Esophagus squamous epithelium (tissue), 4 donors: ENCODE measurements around the gene ADAP1.

Source experiments
- POLR2A ChIP-seq, 4 donors: fragments of 450-650 bp; IDR thresholded peaks; one replicate each; pipeline ENCODE4 v1.6.1; 2017; ENCODE audit warnings: antibody characterized with exemption in 4 of 4, mild to moderate bottlenecking in 4 of 4, moderate library complexity in 3 of 4
- TF ChIP-seq, protein P1 (sequence below), 6 experiments: fragments of 450-650 bp in 4 of 6; fragments of 200-600 bp in 2 of 6; sonication (generic) in 2 of 6; IDR thresholded peaks; one replicate each; pipeline ENCODE4 v1.5.1; 2016 to 2019; ENCODE audit warnings: antibody characterized with exemption in 6 of 6, mild to moderate bottlenecking in 4 of 6, moderate library complexity in 4 of 6

DNA sequence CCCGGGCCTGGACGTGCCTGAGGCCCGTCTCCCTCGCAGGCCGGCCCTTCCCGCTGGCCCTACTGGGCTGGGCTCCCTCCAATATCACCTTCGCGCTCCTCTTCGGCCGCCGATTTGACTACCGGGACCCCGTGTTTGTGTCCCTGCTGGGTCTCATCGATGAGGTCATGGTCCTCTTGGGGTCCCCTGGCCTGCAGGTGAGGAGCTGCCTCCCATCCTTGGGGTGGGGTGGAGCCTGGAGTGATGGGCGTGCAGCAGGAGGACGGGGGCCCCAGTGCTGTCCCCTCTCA lies 30.6 kb upstream of the ADAP1 start:
- TF ChIP-seq, protein P1, sequence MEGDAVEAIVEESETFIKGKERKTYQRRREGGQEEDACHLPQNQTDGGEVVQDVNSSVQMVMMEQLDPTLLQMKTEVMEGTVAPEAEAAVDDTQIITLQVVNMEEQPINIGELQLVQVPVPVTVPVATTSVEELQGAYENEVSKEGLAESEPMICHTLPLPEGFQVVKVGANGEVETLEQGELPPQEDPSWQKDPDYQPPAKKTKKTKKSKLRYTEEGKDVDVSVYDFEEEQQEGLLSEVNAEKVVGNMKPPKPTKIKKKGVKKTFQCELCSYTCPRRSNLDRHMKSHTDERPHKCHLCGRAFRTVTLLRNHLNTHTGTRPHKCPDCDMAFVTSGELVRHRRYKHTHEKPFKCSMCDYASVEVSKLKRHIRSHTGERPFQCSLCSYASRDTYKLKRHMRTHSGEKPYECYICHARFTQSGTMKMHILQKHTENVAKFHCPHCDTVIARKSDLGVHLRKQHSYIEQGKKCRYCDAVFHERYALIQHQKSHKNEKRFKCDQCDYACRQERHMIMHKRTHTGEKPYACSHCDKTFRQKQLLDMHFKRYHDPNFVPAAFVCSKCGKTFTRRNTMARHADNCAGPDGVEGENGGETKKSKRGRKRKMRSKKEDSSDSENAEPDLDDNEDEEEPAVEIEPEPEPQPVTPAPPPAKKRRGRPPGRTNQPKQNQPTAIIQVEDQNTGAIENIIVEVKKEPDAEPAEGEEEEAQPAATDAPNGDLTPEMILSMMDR (IDR thresholded peaks at IDR 0.05), result no peak
- TF ChIP-seq POLR2A (IDR thresholded peaks at IDR 0.05), result no peak
